ENCODE data around the gene BTBD16. TPM values are rescaled to one million over a fixed set of nuclear protein-coding genes. Genes with fewer than 3 reads are reported as not detected.

BTBD16 gene
- total and polyA plus RNA-seq, 2 donors (not counting 3 experiments of a cell fraction or from before 2014, with no cell fraction given): 0.04 TPM; not detected in 1

DNA sequence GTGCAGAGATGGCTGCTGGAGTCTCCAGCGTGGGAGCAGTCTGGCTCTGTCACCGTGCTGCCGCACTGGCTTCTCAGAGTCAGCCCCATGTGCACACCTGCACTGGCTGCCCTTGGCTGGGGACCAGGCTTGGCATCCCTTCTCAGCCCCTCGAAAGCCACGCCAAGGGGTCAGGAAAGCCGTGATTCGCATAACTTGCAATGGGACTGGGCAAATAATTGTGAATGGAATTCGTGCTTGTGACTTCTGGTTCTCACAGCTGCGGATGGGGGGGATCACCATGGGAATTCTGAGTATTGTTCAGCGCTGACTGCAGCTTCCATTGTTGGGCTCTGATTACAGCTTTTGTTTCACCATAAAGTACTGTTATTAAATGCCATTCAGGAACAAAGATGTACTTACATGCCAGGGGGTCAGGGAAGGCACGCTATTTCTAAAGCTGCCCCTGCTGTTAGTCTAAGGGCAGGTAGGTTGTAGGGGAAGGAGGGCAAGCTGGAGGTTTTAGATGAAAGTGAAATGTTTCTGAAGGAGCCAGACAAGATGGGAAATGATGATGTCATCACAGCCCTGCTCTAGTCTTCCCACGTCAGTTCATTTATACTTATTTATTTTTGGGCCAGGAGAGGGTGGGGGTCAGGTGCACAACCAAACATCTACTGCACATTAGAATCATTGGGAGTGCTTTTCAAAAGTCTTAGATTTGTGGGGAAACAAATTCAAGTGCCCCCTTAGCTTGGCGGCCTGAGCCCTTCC, 97.6 kb downstream of the BTBD16 start:
- FAIRE-seq (peak; percentile 80), DNase-seq (ENCODE audit: low read depth, low spot score) (peak; percentile 77)
- H2AFZ ChIP-seq (ENCODE audit: low read depth, low read length): peak overlapping the region; percentile 48
- BruUV-seq (replicated peaks): no TSS peak
- peaks cover 9 to 17% of the 10 kb centered on the region in 2 experiments for H3K27me3 ChIP-seq (ENCODE audit: control insufficient read depth in 2 of 2, insufficient read depth in 2 of 2, low read length in 2 of 2)
- no peaks in the 10 kb centered on the region for H3K9me1 ChIP-seq (replicated peaks; ENCODE audit: control insufficient read depth, extremely low read depth, insufficient read depth, low read length)
- H4K20me1 ChIP-seq (replicated peaks; ENCODE audit: control insufficient read depth, extremely low read depth, insufficient read depth, low read length): no peaks in the 10 kb centered on the region
- TF ChIP-seq JUN (IDR thresholded peaks at IDR 0.05; ENCODE audit: borderline replicate concordance, insufficient read depth, insufficient read length, low read depth): peak; percentile 48
- TF ChIP-seq, protein P1, sequence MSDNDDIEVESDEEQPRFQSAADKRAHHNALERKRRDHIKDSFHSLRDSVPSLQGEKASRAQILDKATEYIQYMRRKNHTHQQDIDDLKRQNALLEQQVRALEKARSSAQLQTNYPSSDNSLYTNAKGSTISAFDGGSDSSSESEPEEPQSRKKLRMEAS (IDR thresholded peaks at IDR 0.05; ENCODE audit: insufficient read depth, insufficient read length): no peak
- peak overlapping the region; percentile 25 for H3K4me2 ChIP-seq (ENCODE audit: insufficient read depth, low read length)
- H3K36me3 ChIP-seq (ENCODE audit: control insufficient read depth in 2 of 2, extremely low read depth in 1 of 2, insufficient read depth in 2 of 2, low read length in 2 of 2): no peaks in the 10 kb centered on the region
- POLR2A ChIA-PET: no interaction called here
- H3K9me3 ChIP-seq (replicated peaks; ENCODE audit: control insufficient read depth, insufficient read depth, low read length): no peaks in the 10 kb centered on the region
- CTCF ChIA-PET: interaction anchor here (1.5 to 2.1 kb wide), 5 partner anchors 9 to 197 kb away, joined by 5 to 8 read pairs (median 7); no protein-coding TSS in a partner anchor
- no peak overlapping the region for H3K4me3 ChIP-seq (replicated peaks in 1 of 3; ENCODE audit: insufficient read depth in 1 of 3, low read depth in 1 of 3, low read length in 3 of 3)
- H3K79me2 ChIP-seq (ENCODE audit: control insufficient read depth, insufficient read depth, low read length): no peaks in the 10 kb centered on the region
- dilution Hi-C loops (cut with MboI; ENCODE audit: extremely low pct_ligation_motif_present, low sequenced_read_pairs): no loop called here
- intact Hi-C loops (cut with micrococcal nuclease): no loop called here
- H3K27ac ChIP-seq (ENCODE audit: insufficient read depth, low read depth, low read length): no peak overlapping the region
- peak overlapping the region; percentile 17 for H3K9ac ChIP-seq (replicated peaks; ENCODE audit: extremely low read depth, insufficient read depth, low read length)
- peaks cover 5% of the 10 kb centered on the region for H3K4me1 ChIP-seq (ENCODE audit: control insufficient read depth, extremely low read depth, insufficient read depth, low read length)

DNA sequence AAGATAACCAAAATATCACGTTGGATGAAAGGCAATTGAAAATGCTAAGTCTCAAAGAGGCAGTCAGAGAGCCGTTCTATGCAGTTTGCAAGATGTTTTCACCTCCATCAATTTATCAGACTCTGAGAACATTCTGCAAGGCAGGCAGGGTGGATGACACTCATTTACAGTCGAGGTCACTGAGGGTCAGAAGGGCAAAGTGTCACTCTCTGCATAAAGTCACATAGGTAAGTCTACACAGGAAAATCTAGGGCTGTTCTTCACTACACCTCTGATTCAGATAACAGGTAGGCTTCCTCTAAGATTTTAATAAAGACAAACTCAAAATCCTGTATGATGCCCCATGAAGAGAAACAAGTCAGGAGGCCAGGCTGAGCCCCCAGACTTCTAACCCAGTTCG, 102.0 kb downstream of the BTBD16 start:
- no peak overlapping the region for H3K9ac ChIP-seq (replicated peaks; ENCODE audit: extremely low read depth, insufficient read depth, low read length)
- no peak overlapping the region for H2AFZ ChIP-seq (ENCODE audit: low read depth, low read length)
- TF ChIP-seq EZH2 (IDR thresholded peaks at IDR 0.05; ENCODE audit: borderline replicate concordance, low read depth, low read length, severe bottlenecking) (no peak), GATA2 (IDR thresholded peaks at IDR 0.05; ENCODE audit: insufficient read depth, insufficient read length, low read depth, low read length) (no peak)
- TF ChIP-seq, protein P2, sequence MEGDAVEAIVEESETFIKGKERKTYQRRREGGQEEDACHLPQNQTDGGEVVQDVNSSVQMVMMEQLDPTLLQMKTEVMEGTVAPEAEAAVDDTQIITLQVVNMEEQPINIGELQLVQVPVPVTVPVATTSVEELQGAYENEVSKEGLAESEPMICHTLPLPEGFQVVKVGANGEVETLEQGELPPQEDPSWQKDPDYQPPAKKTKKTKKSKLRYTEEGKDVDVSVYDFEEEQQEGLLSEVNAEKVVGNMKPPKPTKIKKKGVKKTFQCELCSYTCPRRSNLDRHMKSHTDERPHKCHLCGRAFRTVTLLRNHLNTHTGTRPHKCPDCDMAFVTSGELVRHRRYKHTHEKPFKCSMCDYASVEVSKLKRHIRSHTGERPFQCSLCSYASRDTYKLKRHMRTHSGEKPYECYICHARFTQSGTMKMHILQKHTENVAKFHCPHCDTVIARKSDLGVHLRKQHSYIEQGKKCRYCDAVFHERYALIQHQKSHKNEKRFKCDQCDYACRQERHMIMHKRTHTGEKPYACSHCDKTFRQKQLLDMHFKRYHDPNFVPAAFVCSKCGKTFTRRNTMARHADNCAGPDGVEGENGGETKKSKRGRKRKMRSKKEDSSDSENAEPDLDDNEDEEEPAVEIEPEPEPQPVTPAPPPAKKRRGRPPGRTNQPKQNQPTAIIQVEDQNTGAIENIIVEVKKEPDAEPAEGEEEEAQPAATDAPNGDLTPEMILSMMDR (IDR thresholded peaks at IDR 0.05; ENCODE audit: extremely low read depth in 1 of 2, insufficient read depth in 1 of 2, low read depth in 1 of 2, low read length in 2 of 2): no peak
- TF ChIP-seq, protein P1 (IDR thresholded peaks at IDR 0.05; ENCODE audit: insufficient read depth, insufficient read length): no peak
- H3K9me3 ChIP-seq (replicated peaks; ENCODE audit: control insufficient read depth, insufficient read depth, low read length): no peaks in the 10 kb centered on the region
- no peaks in the 10 kb centered on the region for H3K9me1 ChIP-seq (replicated peaks; ENCODE audit: control insufficient read depth, extremely low read depth, insufficient read depth, low read length)
- H3K36me3 ChIP-seq (ENCODE audit: control insufficient read depth in 2 of 2, extremely low read depth in 1 of 2, insufficient read depth in 2 of 2, low read length in 2 of 2): no peaks in the 10 kb centered on the region
- peaks cover 18% of the 10 kb centered on the region for H3K4me1 ChIP-seq (ENCODE audit: control insufficient read depth, extremely low read depth, insufficient read depth, low read length)
- POLR2A ChIA-PET: no interaction called here
- intact Hi-C loops (cut with micrococcal nuclease): loop anchor here (5.0 to 10.0 kb wide), 2 partner anchors 231 to 492 kb away; no protein-coding TSS in a partner anchor
- no peaks in the 10 kb centered on the region for H4K20me1 ChIP-seq (replicated peaks; ENCODE audit: control insufficient read depth, extremely low read depth, insufficient read depth, low read length)
- no peak overlapping the region for H3K27ac ChIP-seq (ENCODE audit: insufficient read depth, low read depth, low read length)
- BruUV-seq (replicated peaks): no TSS peak
- H3K4me3 ChIP-seq (replicated peaks in 1 of 3; ENCODE audit: insufficient read depth in 1 of 3, low read depth in 1 of 3, low read length in 3 of 3): no peak overlapping the region
- CTCF ChIA-PET: interaction anchor here (1.2 to 3.8 kb wide), 7 partner anchors 12 to 192 kb away, joined by 3 to 27 read pairs (median 10); no protein-coding TSS in a partner anchor
- peak overlapping the region; percentile 99 for H3K4me2 ChIP-seq (ENCODE audit: insufficient read depth, low read length)
- DNase-seq (ENCODE audit: low read depth, low spot score) (no peak), FAIRE-seq (no peak)
- peaks cover 26% of the 10 kb centered on the region for H3K79me2 ChIP-seq (ENCODE audit: control insufficient read depth, insufficient read depth, low read length)
- H3K27me3 ChIP-seq (ENCODE audit: control insufficient read depth in 2 of 2, insufficient read depth in 2 of 2, low read length in 2 of 2): no peaks in the 10 kb centered on the region
- dilution Hi-C loops (cut with MboI; ENCODE audit: extremely low pct_ligation_motif_present, low sequenced_read_pairs): no loop called here
